Measurements from ENCODE around the gene KCNJ6.

KCNJ6 gene

GRCh38 chr21:37574316-37574715, 341.9 kb downstream of the KCNJ6 start:
- H3K4me3 ChIP-seq (ENCODE audit: low read depth, low read length): no peak overlapping the region
- TF ChIP-seq, protein P1, sequence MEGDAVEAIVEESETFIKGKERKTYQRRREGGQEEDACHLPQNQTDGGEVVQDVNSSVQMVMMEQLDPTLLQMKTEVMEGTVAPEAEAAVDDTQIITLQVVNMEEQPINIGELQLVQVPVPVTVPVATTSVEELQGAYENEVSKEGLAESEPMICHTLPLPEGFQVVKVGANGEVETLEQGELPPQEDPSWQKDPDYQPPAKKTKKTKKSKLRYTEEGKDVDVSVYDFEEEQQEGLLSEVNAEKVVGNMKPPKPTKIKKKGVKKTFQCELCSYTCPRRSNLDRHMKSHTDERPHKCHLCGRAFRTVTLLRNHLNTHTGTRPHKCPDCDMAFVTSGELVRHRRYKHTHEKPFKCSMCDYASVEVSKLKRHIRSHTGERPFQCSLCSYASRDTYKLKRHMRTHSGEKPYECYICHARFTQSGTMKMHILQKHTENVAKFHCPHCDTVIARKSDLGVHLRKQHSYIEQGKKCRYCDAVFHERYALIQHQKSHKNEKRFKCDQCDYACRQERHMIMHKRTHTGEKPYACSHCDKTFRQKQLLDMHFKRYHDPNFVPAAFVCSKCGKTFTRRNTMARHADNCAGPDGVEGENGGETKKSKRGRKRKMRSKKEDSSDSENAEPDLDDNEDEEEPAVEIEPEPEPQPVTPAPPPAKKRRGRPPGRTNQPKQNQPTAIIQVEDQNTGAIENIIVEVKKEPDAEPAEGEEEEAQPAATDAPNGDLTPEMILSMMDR (IDR thresholded peaks at IDR 0.05; ENCODE audit: low read depth, low read length, missing control alignments): no peak
- DNase-seq (ENCODE audit: low read depth): no peak

- no peak for DNase-seq (ENCODE audit: low read depth)
- TF ChIP-seq, protein P1 (IDR thresholded peaks at IDR 0.05; ENCODE audit: low read depth, low read length, missing control alignments): no peak
- no peak overlapping the region for H3K4me3 ChIP-seq (ENCODE audit: low read depth, low read length)
These were observed 344.8 kb downstream of the KCNJ6 start for GRCh38 chr21:37571442-37571841.

DNA sequence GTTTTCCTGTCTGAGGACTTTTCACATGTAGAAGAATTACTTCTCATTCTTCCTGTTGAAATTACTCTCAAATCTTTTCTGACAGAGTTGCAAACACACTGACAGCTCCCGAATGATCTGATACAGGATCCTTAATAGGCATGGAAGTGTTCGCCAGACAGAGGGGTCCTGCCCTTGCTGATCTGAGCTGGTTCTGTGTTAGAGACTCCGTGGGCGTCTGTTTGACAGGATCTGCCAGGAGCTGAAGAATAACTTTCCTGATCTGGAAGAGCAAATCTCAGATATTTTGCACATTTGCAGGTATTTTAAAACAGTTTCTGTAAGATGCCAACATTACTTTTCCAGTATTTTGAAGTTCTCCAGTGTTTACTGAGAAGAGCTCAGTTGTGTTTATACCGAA, 347.3 kb downstream of the KCNJ6 start:
- TF ChIP-seq, protein P1 (IDR thresholded peaks at IDR 0.05; ENCODE audit: low read depth, low read length, missing control alignments): no peak
- no peak overlapping the region for H3K4me3 ChIP-seq (ENCODE audit: low read depth, low read length)
- DNase-seq (ENCODE audit: low read depth): no peak

GRCh38 chr21:37568415-37568814, 347.8 kb downstream of the KCNJ6 start:
- DNase-seq (ENCODE audit: low read depth): no peak
- no peak overlapping the region for H3K4me3 ChIP-seq (ENCODE audit: low read depth, low read length)
- TF ChIP-seq, protein P1 (IDR thresholded peaks at IDR 0.05; ENCODE audit: low read depth, low read length, missing control alignments): no peak

DNA sequence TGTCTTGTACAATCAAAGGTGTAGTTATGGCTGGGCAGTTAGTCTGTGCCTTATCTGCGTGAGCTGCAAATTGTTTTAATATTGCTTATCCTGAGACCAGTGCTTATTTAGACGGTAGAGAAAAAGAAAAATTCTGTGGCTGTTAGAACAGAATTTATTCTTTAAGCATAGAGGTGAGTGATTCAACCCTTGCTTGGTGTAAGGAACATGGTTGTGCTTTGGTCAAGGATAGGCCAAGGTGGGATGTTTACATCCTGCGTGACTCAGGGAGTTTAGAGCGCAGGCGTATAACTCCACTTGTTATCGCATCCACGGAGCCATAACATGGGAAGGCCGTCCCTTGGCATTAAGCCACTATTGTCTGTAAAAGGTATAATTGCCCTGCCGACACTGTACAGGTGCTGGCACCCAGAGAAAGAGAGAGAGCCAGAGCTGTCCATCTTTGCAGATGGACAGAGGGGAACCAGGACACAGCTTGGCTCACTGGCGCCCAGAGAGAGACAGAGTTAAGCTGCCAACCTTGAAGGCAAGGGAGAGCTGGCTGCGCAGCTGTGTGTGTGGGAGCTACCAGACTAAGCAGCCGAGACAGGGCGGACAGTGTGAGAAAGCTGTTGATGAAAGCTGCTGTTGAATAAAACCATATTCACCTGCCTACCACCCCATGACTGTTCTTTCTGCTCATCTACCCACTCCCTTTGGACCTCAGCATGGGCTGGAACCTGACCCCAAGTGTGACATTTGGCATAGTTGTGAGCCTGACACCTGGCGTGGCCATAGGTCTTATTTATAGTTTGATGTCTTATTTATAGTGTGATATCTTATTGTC, 349.3 kb downstream of the KCNJ6 start:
- TF ChIP-seq, protein P1 (IDR thresholded peaks at IDR 0.05; ENCODE audit: low read depth, low read length, missing control alignments): no peak
- no peak for DNase-seq (ENCODE audit: low read depth)

GRCh38 chr21:37565530-37566223, 350.6 kb downstream of the KCNJ6 start:
- no peak for DNase-seq (ENCODE audit: low read depth)
- no peak overlapping the region for H3K4me3 ChIP-seq (ENCODE audit: low read depth, low read length)
- TF ChIP-seq, protein P1 (IDR thresholded peaks at IDR 0.05; ENCODE audit: low read depth, low read length, missing control alignments): no peak

More for the DNA sequence above, 349.3 kb downstream of the KCNJ6 start:
- H3K4me3 ChIP-seq (ENCODE audit: low read depth, low read length): no peak overlapping the region

Measured in GM12864 (cell line).